Glomerular endothelial cell (primary cell): ENCODE measurements around the gene ZFC3H1. TPM values are rescaled to one million over a fixed set of nuclear protein-coding genes. Genes with fewer than 3 reads are reported as not detected.
"Not testable (repeated sequence)": the region's sequence is repeated elsewhere in the genome, so short reads cannot be mapped to it uniquely, and the experiment has no call there.

Experiments used
- DNase-seq: peaks from one replicate; pipeline ENCODE4 v3.0.0-alpha.2; 2011; ENCODE audit warnings: low read depth, low spot score; ENCODE audit errors: extremely low read depth
- total RNA-seq: library from RNA; depleted of rRNA; stranded (reverse); fragments of >200 nt; gene quantifications from 2 replicates; pipeline ENCODE4 v1.2.3, GENCODE V29; 2015

The ZFC3H1 gene
- total RNA-seq, 1 donor from 2014 or later: 56.5 TPM

DNA sequence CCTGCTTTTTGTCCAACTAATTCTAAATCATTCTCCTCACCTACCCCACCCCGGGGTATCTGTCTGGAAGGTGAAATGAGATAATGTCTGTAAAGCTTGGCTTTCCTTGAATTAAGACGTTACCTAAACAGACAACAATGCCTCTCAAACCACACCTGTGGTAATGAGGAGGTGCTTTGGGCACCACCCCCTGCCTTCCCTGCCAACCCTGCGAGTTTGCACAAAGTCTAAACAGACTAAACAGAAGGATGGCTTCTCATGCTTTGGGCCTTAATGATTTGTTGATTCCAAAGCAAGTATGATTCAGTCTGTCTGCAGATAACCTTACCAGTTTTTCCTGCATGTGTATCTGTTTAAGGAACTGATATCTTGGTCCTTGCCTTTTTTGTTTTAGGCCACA is 82.4 kb downstream of the ZFC3H1 start:
- DNase-seq: no peak

- no peak for DNase-seq
Measured at GRCh38 chr12:71578694-71579258, 84.9 kb downstream of the ZFC3H1 start.

GRCh38 chr12:71576496-71576895 is 87.2 kb downstream of the ZFC3H1 start:
- no peak for DNase-seq

- DNase-seq: not testable (repeated sequence)
Measured at GRCh38 chr12:71569885-71570284, 93.8 kb downstream of the ZFC3H1 start.

- no peak for DNase-seq
Measured at GRCh38 chr12:71567537-71567936, 96.1 kb downstream of the ZFC3H1 start.

GRCh38 chr12:71566655-71567054 is 97.0 kb downstream of the ZFC3H1 start:
- no peak for DNase-seq

- no peak for DNase-seq
Measured at GRCh38 chr12:71565535-71565934, 98.1 kb downstream of the ZFC3H1 start.

DNA sequence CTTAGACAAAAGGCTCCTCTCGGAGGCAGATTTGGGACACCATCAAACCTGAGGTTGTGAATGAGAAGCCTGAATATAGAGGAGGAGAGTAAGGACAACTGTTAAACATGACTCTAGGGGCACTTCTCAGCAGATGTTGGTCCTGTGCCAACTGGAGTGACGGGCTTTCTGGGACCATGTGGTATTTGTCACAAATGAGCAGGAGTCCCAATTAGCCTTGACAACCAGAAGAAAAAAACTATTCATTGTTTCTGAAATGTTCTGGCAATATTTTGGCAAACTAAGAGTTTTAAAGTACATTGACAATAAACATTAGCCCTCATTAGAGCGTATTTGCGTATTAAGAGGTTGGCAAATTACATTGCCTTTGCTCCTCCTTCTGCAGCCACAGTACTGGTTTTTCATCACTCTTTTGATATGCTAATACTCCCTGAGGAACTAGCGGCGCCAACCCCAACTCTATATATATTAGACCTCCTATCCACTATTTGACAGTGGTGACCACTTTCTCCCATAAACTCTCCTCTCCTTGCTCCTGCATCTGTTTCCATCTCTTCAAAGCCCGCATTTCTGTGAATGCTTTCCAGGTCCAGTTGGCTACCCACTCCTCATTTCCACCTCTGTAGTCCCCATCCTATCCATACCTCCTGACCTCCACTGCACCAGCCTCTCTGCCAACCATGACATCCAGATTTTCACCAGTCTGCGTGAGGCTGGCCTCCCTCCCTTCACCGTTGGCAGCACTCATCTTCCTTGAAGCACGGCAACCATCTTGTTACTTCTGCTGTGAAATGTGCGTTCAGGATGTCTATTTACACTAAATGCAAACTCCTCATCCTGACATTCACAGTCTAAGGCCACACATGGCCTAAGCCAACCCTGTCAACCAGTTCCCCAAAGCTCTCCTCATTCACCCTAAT is 100.7 kb downstream of the ZFC3H1 start:
- DNase-seq: no peak

Other genes with a start within 250 kb of the ZFC3H1 start
- gene LGR5, start 224.1 kb downstream of the ZFC3H1 start, total RNA-seq: not detected in 2 replicates
- gene THAP2, start 453 bp upstream of the ZFC3H1 start, total RNA-seq: 2.5 and 9.5 TPM in 2 replicates
- 13.0 and 21.0 TPM in 2 replicates for gene TMEM19, start 22.2 kb upstream of the ZFC3H1 start, total RNA-seq
- gene RAB21, start 91.0 kb upstream of the ZFC3H1 start, total RNA-seq: 25.7 and 43.8 TPM in 2 replicates
- 13.8 and 23.2 TPM in 2 replicates for gene TBC1D15, start 175.9 kb upstream of the ZFC3H1 start, total RNA-seq